GM18502 (cell line): ENCODE measurements around the gene YIPF4.
"Not testable (repeated sequence)": the region's sequence is repeated elsewhere in the genome, so short reads cannot be mapped to it uniquely, and the experiment has no call there.

Experiments used
- ATAC-seq: cut with Tn5 transposase; IDR thresholded peaks from one replicate; pipeline ENCODE4 v1.9.1; 2021; ENCODE audit warnings: mild to moderate bottlenecking; ENCODE audit not compliant: unreplicated experiment, poor library complexity

YIPF4 gene

DNA sequence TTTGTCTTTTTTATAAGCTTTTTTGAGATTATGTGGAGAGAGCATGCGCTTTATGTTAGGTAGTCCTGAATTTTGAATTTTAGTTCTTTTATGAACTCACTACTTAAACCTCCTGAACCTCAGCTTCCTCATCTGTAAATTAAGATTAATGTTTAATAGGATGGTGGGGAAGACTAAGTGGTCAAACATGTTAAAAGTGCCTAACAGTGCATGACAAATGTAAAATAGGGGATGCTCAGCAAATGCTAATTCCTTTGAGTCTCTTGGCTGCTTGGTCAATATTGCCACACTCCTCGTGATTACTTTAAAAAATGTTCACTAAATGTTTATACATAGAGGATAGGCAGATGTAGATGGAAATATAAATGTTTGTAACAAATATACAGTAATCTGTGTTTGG is 85.9 kb downstream of the YIPF4 start:
- no peak for ATAC-seq

DNA sequence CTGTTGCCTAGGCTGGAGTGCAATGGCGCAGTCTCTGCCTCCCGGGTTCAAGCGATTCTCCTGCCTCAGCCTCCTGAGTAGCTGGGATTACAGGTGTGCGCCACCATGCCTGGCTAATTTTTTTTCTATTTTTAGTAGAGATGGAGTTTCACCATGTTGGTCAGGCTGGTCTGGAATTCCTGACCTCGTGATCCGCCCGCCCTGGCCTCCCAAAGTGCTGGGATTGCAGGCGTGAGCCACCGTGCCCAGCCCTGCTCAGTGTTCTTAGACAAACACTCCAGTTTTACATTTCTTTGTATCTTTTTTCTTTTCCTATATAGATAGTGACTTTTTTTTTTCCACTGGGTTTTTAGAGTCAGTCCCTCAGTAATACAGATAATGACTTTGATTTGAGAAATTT is 86.6 kb downstream of the YIPF4 start:
- not testable (repeated sequence) for ATAC-seq

DNA sequence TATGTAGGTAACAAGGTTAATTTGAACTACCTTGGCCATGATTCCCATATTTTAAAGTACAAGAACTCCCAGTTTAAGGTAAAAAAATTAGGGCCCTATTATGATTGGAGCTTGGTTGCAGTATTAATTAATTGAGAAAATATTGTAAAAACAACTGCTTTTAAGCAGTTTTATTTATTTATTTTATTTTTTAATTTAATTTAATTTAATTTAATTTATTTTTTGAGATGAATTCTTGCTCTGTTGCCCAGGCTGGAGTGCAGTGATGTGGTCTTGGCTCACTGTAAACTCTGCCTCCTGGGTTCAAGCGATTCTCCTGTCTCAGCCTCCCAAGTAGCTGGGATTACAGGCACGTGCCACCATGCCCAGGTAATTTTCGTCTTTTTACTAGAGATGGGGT is 88.0 kb downstream of the YIPF4 start:
- ATAC-seq, result not testable (repeated sequence)
